RWPE1 (cell line): Measurements from ENCODE around the gene GALNT18.

Experiments used
- CTCF ChIA-PET: fragments of 350-600 bp; sonication (Branson Sonifier 250); formaldehyde crosslinking; extraction: SDS; loops from one replicate; lab custom pipeline; 2021; lab: Yijun Ruan, JAX
- POLR2A ChIA-PET: fragments of 400-600 bp; formaldehyde crosslinking; extraction: SDS; loops from one replicate; lab custom pipeline; 2020; ENCODE audit warnings: antibody characterized with exemption; ENCODE audit not compliant: low non-redundant PET; lab: Yijun Ruan, JAX
- DNase-seq: peaks from one replicate; pipeline ENCODE4 v3.0.0; 2012; ENCODE audit warnings: low spot score
- H3K27ac ChIP-seq: fragments of 450-650 bp; 2 replicates; pipeline ENCODE4 v1.5.1; 2017
- TF ChIP-seq, protein P1 (sequence below): fragments of 450-650 bp; conservative IDR thresholded peaks from 2 replicates; pipeline ENCODE4 v1.5.1; 2017; ENCODE audit warnings: low read depth, mild to moderate bottlenecking

The GALNT18 gene

DNA sequence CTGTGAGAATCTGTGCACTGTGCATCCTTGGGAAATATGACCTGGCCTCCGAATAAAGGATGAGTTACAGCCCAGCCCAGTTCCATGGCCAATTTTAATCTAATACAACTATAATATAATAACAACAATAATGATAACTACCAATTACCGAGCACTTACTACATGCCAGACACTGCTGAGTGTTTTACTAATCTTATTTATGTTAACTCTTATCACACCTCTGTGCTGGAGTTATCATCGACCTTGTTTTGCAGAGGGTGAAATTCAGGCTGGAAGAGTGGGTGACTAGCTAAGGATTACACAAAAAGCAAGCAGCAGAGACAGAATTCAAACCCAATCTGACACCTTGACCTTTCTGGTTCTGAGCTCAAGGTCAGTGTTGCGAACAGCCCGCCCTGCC, 83.9 kb downstream of the GALNT18 start:
- TF ChIP-seq, protein P1, sequence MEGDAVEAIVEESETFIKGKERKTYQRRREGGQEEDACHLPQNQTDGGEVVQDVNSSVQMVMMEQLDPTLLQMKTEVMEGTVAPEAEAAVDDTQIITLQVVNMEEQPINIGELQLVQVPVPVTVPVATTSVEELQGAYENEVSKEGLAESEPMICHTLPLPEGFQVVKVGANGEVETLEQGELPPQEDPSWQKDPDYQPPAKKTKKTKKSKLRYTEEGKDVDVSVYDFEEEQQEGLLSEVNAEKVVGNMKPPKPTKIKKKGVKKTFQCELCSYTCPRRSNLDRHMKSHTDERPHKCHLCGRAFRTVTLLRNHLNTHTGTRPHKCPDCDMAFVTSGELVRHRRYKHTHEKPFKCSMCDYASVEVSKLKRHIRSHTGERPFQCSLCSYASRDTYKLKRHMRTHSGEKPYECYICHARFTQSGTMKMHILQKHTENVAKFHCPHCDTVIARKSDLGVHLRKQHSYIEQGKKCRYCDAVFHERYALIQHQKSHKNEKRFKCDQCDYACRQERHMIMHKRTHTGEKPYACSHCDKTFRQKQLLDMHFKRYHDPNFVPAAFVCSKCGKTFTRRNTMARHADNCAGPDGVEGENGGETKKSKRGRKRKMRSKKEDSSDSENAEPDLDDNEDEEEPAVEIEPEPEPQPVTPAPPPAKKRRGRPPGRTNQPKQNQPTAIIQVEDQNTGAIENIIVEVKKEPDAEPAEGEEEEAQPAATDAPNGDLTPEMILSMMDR: no peak
- DNase-seq: no peak
- ChIA-PET POLR2A (no interaction called here), CTCF (no interaction called here)
- no peak overlapping the region for H3K27ac ChIP-seq

DNA sequence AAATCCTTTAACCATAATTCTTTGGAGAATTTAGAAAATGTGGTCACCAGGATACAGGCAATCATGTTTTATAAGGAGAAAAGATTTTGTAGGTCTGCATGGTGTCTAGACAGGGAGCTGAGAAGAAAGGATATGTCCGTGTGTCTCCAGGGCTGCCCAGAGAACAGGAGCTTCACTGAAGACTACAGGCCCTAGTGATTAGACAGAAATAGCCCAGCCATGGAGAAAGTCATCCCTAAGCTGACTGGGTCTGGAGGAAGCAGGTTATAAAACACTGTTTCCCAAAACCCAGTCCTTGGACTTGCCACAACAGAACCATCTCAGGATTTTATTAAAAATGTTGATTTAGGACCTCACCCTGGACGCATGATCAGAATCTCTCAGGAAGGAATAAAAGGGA, 84.4 kb downstream of the GALNT18 start:
- CTCF ChIA-PET: no interaction called here
- no peak overlapping the region for H3K27ac ChIP-seq
- TF ChIP-seq, protein P1: no peak
- POLR2A ChIA-PET: no interaction called here
- no peak for DNase-seq

DNA sequence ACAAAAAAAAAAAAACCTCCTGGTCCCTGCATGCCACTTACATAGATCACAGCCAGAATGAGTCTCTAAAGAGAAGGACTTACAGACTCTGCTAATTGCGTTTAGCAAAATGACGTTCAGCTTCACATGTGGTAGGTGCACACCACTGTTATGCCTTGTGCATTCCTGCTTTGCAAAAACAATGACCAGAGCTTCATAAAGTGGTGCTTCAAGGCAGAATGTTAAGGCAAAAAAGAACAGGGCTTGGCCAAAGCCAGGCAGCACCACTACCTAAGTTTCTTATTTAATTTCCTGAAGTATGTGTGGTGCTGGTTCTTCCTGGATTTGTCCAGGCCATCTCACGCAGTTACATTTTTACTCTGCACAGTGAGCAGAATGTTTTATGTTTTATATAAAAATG, 85.2 kb downstream of the GALNT18 start:
- TF ChIP-seq, protein P1: no peak
- CTCF ChIA-PET: no interaction called here
- POLR2A ChIA-PET: no interaction called here
- H3K27ac ChIP-seq: no peak overlapping the region
- DNase-seq: no peak

DNA sequence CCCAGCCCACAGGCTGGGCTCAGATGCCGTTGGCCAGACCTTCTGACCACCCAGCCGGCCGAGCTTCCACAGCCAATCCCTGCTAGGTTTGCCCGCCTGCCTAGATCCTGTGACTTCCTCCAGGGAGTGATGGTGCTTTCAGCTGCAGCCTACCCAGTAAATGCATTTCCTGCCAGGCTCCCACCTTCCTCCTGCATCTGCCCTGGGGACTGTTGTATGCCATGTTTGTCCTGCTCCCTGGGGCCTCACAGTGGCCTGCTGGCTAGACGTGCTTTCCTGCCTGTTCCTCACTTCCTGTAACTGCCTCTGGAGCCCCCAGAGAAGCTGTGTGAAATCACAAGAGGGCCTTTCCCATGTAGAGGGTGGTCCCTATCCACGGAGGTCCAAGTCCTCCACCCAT, 86.2 kb downstream of the GALNT18 start:
- no peak overlapping the region for H3K27ac ChIP-seq
- CTCF ChIA-PET: interaction anchor here (0.5 kb wide), 1 partner anchor 19 kb away, joined by 3 read pairs; no protein-coding TSS in a partner anchor
- TF ChIP-seq, protein P1: no peak
- DNase-seq: no peak
- POLR2A ChIA-PET: no interaction called here

DNA sequence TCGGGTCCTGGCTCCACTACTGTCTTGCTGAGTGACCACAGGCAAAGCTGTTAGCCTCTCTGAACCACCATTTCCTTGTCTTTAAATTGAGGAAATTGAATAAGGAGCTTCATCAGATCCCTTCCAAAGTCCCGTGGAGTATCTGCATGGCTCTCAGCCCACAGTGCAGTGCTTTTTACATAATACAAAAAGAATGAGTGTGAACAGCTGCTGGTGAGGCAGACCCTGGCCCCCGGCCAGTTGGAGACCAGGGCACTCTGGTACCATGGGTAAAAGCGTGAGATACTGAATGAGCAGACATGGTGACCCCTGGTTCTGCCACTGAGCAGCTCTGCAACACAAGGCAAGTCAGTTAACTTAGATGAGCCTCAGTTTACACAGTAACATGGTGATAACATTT, 86.8 kb downstream of the GALNT18 start:
- TF ChIP-seq, protein P1: no peak
- DNase-seq: no peak
- no peak overlapping the region for H3K27ac ChIP-seq
- ChIA-PET POLR2A (no interaction called here), CTCF (interaction anchor here (0.7 kb wide), 1 partner anchor 17 kb away, joined by 3 read pairs; no protein-coding TSS in a partner anchor)

DNA sequence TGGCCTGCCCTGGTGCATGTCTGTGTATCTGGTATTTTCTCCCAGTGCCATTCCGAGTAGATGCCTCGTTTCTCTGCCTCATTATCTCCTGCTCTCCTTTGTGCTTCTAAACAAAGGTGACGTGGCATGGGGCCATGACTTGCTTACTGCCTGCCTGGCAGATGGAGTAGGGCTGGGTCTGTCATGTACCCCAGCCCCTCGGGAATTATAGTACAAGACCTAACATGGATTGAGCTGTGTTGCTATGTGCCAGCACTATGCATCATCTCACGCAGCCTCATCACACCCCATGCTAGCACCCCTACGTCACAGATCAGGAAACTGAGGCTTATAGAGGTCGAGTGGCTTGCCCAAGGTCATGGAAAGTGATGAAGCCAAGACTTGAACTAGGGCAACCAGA, 88.1 kb downstream of the GALNT18 start:
- DNase-seq: no peak
- ChIA-PET POLR2A (no interaction called here), CTCF (no interaction called here)
- H3K27ac ChIP-seq: no peak overlapping the region
- TF ChIP-seq, protein P1: no peak

DNA sequence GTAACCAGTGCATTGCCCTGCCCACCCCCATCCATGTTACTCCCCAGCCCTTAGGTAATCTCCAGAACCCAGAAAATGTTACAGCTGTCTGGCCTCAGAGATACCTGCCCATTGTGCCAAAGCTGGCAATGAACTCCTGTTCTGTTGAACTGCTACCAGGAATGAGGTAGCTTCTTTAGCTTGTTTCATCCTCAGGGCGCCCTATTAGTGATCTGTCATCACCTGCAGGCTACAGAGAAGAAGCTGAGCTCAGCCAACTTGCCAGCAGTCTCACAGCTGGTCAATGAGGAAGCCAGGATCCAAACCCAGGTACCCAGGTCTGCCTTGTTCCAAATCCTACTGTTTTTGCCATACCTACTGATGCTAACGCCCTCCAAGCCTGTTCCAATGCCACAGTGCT, 88.7 kb downstream of the GALNT18 start:
- ChIA-PET POLR2A (no interaction called here), CTCF (no interaction called here)
- no peak for DNase-seq
- TF ChIP-seq, protein P1: no peak
- H3K27ac ChIP-seq: no peak overlapping the region
